Amniotic stem cell (primary cell): ENCODE results near the gene SAMD11.
"Not testable (repeated sequence)": the region's sequence is repeated elsewhere in the genome, so short reads cannot be mapped to it uniquely, and the experiment has no call there.

Experiments used
- DNase-seq: peaks from one replicate; lab custom pipeline; 2025; lab: John Stamatoyannopoulos, UW

The SAMD11 gene, protein sequence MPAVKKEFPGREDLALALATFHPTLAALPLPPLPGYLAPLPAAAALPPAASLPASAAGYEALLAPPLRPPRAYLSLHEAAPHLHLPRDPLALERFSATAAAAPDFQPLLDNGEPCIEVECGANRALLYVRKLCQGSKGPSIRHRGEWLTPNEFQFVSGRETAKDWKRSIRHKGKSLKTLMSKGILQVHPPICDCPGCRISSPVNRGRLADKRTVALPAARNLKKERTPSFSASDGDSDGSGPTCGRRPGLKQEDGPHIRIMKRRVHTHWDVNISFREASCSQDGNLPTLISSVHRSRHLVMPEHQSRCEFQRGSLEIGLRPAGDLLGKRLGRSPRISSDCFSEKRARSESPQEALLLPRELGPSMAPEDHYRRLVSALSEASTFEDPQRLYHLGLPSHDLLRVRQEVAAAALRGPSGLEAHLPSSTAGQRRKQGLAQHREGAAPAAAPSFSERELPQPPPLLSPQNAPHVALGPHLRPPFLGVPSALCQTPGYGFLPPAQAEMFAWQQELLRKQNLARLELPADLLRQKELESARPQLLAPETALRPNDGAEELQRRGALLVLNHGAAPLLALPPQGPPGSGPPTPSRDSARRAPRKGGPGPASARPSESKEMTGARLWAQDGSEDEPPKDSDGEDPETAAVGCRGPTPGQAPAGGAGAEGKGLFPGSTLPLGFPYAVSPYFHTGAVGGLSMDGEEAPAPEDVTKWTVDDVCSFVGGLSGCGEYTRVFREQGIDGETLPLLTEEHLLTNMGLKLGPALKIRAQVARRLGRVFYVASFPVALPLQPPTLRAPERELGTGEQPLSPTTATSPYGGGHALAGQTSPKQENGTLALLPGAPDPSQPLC

DNA sequence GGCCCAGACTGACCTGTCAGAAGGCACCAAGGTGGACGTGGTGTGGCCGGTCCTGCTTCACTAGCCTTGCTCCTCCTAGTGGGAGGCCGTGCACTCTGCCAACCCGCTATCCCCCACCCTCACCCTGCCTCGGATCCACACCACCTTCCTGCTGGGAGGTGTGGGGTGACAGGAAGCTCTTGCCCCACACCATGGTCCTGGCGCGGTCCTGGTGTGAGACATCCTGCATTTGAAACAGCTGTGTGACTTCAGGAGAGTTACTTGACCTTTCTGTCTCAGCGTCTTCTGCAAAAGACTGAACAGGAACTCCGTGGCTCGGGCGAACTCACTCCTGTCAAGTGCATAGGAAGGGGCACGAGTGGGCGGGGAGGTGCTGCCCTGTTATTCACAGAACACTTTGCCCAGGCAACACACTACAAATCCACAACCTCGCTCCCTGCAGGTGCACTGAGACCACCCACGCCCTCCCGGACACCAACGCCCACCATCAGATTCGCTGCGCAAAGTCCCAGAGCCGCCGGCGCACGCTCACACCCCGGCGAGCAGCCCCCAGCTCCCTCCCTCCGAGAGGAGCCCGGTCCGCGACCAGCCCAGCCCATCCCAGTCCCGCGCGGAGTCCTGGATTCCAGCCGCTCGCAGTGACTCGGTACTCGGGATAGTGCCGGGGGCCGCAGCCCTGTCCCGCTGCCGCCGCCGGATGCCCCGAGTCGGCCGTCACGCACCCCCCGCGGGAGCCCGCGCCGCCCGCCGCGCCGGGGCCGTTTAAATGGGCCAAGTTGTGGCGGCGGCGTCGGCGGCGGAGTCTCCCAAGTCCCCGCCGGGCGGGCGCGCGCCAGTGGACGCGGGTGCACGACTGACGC is at the start of gene SAMD11:
Gene SAMD11 (plus strand): TSS at position 793 of the 860 bp plus-strand sequence. CDS start 509 bp downstream, outside the sequence.
- DNase-seq = peak; percentile 62

DNA sequence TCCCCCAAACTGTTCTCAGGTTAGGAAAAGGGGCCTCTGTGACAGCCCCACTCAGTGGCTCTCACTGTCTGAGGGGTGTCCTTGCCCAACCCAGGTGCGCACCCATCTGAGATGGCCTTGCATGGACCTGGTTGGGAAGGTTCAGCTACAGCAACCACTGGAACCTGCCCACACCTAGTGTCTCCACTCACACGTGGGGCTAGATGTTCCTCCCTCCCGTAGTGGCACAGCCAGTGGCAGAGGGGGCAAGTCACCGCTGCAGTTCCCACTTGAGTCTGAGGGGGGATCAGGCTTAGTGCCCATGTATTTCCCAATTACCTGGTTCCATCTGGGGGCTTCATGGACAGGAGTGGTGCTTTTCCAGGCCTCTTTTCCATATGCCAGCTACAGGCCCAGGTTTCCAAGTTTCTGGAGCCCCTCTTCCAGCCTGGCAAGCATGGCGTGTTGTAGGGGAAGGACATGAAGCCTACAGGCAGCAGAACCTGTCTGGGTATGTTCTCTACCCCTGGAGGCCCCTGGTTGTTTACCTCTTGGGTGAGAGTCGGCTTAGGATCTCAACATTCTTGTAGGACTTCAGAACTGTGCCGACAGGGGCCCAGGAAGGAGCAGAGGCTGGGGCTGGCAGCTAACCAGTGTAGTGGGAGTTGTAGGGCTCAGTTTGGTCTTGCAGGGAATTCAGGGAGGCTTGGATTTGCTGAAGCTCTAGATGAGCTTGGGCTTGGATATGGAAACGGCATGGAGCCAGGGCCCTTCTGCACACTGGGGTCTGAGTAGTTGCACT is 47.1 kb upstream of the SAMD11 start:
- DNase-seq = not testable (repeated sequence)

DNA sequence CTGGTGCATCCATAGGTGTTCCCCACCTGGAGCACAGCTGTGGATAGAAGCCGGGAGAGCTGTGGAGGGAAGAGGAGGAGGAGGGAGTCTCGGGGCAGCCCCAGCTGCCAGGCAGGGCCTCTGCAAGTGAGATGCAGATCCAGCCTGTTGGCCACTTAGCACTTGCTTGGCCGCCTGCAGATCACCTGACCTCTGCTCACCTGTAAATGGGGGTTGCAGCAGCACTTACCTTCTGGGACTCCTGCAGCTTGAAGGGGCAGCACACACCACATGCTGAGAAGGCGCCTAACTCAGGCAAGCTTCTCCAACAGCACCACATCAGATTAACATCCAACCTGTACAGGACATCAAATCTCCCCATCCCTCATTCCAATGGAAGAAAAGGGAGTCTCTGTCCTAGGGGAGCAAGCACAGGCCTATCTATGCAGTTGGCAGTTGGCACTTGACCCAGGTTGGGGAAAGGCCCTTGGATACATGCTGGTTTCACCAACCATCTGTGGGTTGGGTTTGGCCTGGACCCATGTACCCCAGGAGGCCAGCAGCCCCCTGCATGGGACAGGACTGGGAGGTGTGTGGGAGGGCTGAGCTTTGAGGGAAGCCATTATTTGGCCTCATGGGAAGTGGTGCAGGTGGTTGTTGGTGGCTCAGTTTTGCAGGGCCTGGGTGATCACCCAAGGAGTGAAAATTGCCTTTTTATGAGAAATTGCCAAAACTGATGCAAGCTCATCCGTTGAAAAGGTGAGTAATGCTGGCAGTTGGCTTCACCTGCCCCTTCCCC is 46.3 kb upstream of the SAMD11 start:
- DNase-seq = not testable (repeated sequence)

DNA sequence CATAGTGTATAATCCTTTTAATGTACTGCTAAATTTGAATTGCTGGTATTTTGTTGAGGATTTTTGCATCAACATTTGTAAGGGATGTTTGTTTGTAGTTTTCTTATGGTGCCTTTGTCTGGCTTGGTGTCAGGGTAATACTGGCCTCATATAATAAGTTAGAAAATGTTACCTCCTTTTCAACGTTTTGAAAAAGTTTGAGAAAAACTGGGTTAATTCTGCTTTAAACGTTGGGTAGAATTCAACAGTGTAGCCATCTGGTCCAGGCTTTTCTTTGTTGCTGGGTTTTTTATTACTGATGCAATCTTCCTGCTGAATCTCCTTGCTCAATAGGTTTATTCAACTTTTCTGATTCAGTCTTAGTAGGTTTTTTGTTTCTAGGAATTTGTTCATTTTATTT is 43.2 kb upstream of the SAMD11 start:
- not testable (repeated sequence) for DNase-seq

DNA sequence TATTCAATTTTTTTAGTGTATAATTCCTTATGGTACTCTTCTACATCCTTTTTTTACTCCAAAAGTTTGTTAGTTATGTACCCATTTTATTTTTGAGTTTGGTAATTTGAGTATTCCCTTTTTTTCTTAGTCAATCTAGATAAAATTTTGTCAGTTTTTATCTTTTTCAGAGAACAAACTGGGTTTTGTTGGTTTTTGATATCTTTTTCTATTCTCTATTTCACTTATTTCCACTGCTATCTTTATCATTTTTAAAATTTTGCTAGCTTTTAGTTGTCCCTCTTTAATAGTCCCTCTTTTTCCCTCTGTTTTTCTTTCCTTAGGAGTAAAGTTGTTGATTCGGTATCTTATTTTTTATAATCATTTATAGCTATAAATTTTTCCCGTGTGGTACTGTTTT is 42.8 kb upstream of the SAMD11 start:
- DNase-seq = not testable (repeated sequence)

DNA sequence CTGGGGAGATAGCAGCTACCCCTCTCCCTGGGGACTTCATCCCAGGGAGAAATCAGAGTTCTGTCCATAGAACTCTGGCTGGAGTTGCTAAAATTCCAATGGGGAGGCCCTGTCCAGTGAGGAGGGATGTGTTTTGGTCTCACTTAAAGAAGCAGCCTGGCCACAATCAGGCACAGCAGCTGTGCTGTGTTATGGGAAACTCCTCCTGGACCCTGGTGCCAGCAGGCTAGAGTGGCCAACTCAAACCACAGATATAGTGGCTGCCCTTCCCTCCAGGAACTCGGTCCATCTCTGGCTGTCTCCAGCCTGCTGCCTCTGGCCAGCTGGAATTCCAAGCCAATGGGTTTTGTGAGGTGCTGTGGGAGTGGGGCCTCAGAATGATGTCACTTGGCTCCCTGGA is 37.4 kb upstream of the SAMD11 start:
- DNase-seq = no peak

DNA sequence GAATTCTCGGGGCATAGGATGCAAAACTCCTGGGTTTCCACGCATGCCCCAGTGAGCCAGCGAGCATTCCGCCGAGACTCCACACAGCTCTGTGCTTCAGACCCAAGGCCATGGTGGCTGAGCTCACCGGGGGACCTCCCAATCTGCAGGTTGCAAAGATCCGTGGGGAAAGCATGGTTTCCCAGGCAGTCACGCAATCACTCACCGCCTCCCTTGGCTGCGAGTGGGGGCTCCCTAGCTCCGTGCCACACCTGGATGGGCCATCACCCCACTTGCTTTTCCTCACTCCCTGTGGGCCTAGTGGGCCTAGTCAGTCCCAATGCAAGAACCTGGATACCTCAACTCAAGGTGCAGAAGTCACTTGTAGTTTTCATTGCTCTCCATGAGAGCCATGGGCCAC is 37.0 kb upstream of the SAMD11 start:
- DNase-seq = no peak

DNA sequence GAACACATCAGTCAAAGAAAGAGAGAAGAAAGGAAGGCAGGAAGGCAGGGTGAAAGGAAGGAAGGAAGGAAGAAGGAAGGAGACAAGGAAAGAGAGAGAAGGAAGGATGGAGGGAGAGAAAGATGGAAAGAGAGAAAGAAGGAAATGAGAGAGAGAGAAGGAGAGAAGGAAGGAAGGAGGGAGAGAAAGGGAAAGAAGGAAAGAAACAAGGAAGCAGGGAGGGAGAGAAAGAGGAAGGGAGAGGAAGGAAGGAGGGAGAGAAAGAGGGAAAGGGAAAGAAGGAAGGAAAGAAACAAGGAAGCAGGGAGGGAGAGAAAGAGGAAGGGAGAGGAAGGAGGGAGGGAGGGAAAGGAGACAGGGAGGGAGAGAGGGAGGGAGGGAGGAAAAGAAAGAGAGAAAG is 35.4 kb upstream of the SAMD11 start:
- DNase-seq = no peak

DNA sequence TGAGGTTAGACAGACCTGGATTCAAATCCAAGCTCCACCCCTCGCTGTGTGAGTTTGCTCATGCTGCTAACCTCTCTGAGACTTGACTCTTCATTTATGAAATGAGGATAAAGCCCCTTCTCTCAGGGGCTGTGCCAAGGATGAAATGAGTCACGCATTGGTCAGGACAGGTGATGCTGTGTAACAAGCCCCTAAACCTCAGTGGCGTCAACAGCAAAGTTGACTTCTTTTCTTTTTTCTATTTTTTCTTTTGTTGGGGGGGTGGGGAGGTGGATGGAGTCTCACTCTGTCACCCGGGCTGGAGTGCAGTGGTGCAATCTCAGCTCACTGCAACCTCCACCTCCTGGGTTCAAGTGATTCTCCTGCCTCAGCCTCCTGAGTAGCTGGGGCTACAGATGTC is 33.9 kb upstream of the SAMD11 start:
- not testable (repeated sequence) for DNase-seq

DNA sequence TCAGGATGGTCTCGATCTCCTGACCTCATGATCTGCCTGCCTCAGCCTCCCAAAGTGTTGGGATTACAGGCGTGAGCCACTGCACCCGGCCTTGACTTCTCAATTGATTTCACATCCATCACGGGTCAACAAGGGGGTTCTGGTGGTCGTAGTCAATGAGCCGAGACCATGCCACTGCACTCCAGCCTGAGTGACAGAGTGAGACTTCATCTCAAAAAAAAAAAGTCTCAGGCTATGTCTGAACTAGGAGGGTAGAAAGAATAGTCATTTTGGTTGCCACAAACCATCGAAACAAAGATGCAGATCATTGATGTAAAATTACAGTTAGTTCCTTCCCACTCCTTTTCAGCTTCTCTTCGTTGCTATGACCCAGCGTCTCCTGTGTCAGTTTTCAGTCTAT is 33.5 kb upstream of the SAMD11 start:
- not testable (repeated sequence) for DNase-seq

DNA sequence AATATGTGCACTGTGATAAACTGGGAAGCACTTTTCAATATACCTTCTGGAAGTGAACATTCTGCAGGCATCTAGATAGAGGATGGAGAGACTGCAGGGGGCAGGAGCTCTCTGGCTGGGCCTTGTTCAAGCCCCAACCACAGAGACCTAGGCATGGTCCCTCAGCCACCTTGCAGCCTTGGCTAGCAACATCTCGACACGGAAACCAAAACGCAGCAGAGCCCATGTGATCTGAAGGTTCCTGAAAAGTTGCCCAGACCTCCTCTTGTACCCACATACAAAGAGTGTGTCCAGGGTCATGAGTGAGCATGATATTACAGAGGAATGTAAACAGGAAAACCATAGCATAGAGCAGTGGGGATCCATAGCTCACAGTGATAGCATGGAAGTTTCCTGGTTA is 33.1 kb upstream of the SAMD11 start:
- DNase-seq = no peak

DNA sequence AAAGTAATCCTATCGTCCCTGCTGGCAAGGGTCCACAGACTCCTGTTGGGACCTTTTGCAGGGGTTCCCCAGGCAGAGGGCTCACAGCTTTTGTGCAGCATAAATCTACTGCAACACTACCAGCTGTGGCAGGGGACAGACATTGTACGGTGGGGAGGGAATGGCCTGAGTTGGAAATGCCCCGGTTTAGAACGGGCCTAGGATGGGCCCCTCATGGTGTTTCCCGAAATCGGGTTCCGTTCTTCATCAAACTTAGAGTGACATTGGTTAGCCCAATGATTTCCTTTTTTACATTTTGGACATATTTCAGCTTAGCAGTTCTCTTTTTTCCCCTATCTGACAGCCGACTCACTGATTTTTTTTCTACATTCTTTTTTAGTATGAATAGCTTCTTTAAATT is 26.5 kb upstream of the SAMD11 start:
- no peak for DNase-seq

DNA sequence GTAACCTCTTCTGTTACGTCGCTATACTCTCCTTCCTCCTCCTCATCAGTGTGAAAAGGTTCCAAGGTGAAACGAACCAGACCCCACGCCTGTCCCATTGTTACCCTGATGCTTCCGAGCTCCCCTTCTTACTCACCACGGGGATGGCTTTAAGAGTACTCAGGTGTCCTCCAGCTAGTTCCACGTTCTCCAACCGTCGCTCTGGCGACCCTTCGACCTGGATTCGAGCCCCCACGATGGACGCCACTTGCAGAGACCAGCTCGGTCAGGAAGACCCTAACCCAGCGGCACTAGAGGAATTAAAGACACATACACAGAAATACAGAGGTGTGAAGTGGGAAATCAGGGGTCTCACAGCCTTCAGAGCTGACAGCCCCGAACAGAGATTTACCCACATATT is 25.8 kb upstream of the SAMD11 start:
- DNase-seq = not testable (repeated sequence)

DNA sequence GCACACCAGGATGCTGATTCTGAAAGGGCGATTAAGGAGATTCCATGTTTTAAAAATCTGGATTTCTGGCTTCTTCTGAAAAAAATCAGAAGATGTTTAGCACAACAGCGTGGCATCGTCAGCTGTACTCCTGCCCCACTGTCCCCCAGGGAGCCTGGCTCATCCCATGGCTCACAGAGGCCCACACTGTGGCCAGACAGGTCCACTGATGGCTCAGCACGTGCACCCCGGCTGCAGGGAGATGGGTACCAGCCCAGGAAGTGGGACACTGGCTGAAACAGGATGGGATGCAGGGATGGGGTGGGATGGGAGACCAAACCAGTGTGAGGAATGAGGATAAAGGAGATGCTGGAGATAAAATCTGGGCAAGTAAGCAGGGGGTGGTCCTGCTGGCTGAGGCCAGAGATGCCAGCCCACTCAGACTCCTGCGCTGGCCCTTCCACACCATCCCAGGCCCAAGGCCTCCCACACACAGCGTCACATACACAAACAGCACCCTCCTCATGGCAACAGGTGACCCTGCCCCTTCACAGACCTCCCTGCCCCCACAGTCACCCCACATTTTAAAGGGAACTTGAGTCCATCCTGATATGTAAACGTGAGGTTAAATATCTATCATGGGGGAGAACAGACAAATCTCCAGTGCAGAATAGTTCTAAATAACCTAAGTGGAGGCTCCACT is 23.9 kb upstream of the SAMD11 start:
- no peak for DNase-seq

DNA sequence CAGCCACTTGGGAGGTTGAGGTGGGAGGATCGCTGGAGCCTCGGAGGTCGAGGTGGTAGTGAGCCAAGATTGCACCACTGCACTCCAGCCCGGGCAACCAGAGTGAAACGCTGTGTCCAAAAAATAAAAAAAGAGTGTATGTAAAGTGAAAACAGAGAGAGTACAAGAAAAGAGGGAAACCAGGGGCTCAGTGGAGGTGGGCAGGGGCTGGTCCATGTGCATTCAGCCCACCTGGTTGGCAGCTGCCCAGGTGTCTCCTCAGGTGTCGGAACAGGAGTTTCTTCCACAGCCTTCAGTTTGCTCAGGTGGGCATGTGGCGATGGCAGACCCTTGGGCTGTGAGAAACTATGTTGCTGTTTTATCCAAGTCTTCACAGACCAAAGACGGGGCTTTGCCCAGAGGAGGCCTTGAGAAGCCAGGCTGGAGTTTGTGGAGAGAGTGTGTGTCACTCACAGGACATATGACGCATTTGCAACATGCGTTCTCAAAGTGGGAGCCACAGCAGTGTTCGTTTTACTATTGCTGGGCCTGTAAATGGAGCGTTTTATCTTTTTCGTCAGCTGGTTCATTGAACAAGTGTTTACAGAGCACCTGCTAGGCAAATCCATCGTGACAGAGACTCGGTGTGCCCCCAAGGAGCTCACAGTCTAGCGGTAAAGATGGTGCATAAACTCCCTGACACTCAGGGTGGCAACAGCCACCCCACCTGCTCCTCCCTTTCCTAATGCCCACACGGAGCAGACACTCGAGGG is 22.4 kb upstream of the SAMD11 start:
- no peak for DNase-seq

DNA sequence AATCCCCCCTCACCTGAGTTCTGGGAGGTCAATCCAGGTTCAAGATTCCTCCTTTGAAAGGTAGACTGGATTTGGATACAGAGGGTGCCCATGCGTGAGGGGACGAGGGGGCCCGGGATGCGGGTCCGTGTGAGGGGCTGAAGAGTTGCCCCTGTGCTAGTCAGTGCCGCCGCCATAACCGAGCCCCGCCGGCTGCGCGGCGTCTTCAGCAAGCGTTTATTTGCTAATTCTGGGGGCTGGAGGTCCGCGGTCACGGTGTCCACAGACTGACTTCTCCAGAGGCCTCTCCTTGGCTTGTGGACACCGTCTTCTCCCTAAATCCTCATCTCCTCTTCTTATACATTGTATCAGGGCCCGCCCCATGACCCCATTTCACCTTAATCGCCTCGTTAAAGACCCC is 20.9 kb upstream of the SAMD11 start:
- no peak for DNase-seq

DNA sequence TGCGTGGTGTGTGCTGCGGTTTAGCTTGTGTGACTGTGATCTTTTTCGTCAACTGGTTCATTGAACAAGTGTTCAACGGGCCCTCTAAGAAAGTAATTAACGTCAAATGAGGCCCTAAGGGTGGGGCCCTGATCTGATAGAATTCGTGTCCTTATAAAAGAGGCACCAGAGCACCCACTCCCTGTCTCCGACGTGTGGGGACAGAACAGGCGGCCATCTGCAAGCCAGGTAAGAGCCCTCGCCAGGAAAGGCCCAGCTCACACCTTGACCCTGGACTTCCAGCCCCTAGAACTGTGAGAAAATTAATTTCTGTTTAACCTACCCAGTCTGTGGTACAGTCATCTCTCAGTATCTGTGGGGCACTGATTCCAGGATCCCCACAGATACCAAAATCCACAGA is 20.4 kb upstream of the SAMD11 start:
- DNase-seq = no peak

DNA sequence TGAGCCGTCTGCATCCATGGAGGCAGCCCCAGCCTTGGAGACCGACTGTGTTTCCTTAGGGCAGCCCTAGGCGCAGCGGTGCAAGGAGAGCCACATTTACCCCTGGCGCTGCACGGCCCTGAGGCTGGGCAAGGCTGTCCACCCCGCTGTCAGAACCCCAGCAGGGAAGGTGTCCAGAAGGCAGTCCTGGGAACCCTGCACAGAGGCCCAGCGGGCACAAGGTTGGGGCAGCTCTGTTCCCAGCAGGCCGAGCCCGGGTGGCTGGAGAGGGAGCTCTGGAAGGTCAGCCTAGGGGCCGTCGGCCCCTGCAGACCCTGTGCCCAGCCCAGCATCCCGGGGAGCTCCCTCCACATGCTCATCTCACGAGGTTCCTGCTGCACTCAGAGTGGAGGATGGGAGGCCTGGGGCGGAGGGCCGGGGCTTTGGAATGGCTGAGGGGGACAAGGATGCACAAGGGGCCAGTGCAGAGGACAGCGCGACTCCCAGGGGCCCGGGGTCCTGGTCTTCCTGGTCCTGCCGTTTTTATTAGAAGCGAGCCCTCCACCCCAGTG is 19.9 kb upstream of the SAMD11 start:
- no peak for DNase-seq
